K562 (cell line): Measurements from ENCODE around the gene ACOX1. TPM values are rescaled to one million over a fixed set of nuclear protein-coding genes. Genes with fewer than 3 reads are reported as not detected.

ENCODE experiments used
- ATAC-seq: fragments of 200-7000 bp; cut with Tn5 transposase; 3 replicates; pipeline ENCODE4 v1.9.1; 2020; ENCODE audit warnings: moderate library complexity
- BruUV-seq: library from RNA; stranded (reverse); fragments of 400-500 nt; replicated peaks from 2 replicates; lab custom pipeline; 2021; lab: Mats Ljungman, UMichigan
- CTCF ChIA-PET: fragments of 300-600 bp; formaldehyde crosslinking; extraction: SDS; loops from one replicate; lab custom pipeline; 2021; ENCODE audit warnings: low intra/inter-chr PET ratio; lab: Yijun Ruan, JAX
- POLR2A ChIA-PET: fragments of 300-600, 350-650 bp; sonication (Branson Sonifier 250); formaldehyde crosslinking; extraction: SDS; loops from one replicate; lab custom pipeline; 2021; ENCODE audit warnings: antibody characterized with exemption, inconsistent platforms; lab: Yijun Ruan, JAX
- DNase-seq, 4 experiments: peaks; one replicate each; pipeline versions ENCODE4 v3.0.0 to v3.0.0-alpha.2; 2011 to 2018; ENCODE audit warnings: low spot score in 3 of 4, mixed read lengths in 3 of 4; ENCODE audit errors: extremely low read depth in 1 of 4
- FAIRE-seq: peaks from 2 replicates; lab custom pipeline; 2011; peaks lifted over from hg19 to GRCh38; lab: Jason Lieb, UNC
- H2AFZ ChIP-seq: 2 replicates; pipeline ENCODE4 v1.6.0; 2011; ENCODE audit warnings: low read depth, low read length, control low read depth, inconsistent platforms
- H3K27ac ChIP-seq: fragments of 200-600 bp; 3 replicates; pipeline ENCODE4 v1.8.0; 2011; ENCODE audit warnings: low read depth, mild to moderate bottlenecking, control low read depth, inconsistent platforms, low read length, moderate library complexity, mixed read lengths; ENCODE audit errors: extremely low read depth
- H3K27me3 ChIP-seq, 2 experiments: fragments of 300-600 bp in 1 of 2; 2 replicates in 1 of 2; 3 replicates in 1 of 2; pipeline versions ENCODE4 v1.6.0 to v1.8.0; 2011; ENCODE audit warnings: inconsistent platforms in 2 of 2, low read length in 2 of 2, mild to moderate bottlenecking in 1 of 2, mixed read lengths in 1 of 2, moderate library complexity in 1 of 2; ENCODE audit not compliant: control insufficient read depth in 2 of 2, insufficient read depth in 2 of 2
- H3K36me3 ChIP-seq: fragments of 300-600 bp; 3 replicates; pipeline ENCODE4 v1.8.0; 2011; ENCODE audit warnings: mild to moderate bottlenecking, low read length, inconsistent platforms; ENCODE audit not compliant: control insufficient read depth, insufficient read depth
- H3K4me1 ChIP-seq, 2 experiments: fragments of 200-600 bp in 1 of 2; replicated peaks in 1 of 2; 2 replicates in 1 of 2; 3 replicates in 1 of 2; pipeline versions ENCODE4 v1.5.1 to v1.8.0; 2011; ENCODE audit warnings: inconsistent platforms in 2 of 2, low read length in 2 of 2, mild to moderate bottlenecking in 1 of 2, mixed read lengths in 1 of 2, moderate library complexity in 1 of 2; ENCODE audit not compliant: control insufficient read depth in 2 of 2, insufficient read depth in 2 of 2
- H3K4me2 ChIP-seq: 2 replicates; pipeline ENCODE4 v1.6.1; 2011; ENCODE audit warnings: low read length, control low read depth, inconsistent platforms, mixed read lengths; ENCODE audit not compliant: insufficient read depth
- H3K4me3 ChIP-seq: fragments of 200-600 bp; sonication (generic), shearing (Covaris generic); 2 replicates; pipeline ENCODE4 v1.5.1; 2016; ENCODE audit warnings: control low read depth, inconsistent platforms
- H3K79me2 ChIP-seq: fragments of 200-600 bp; 3 replicates; pipeline ENCODE4 v1.8.0; 2011; ENCODE audit warnings: low read length, inconsistent platforms; ENCODE audit not compliant: control insufficient read depth, insufficient read depth
- H3K9ac ChIP-seq, 2 experiments: 2 replicates each; pipeline versions ENCODE4 v1.6.0 to v1.6.1; 2011; ENCODE audit warnings: low read depth in 2 of 2, low read length in 2 of 2, control low read depth in 1 of 2, inconsistent platforms in 1 of 2, mild to moderate bottlenecking in 1 of 2, mixed read lengths in 1 of 2; ENCODE audit not compliant: insufficient read depth in 1 of 2
- H3K9me1 ChIP-seq: one replicate; pipeline ENCODE4 v1.6.0; 2011; ENCODE audit warnings: inconsistent platforms, mild to moderate bottlenecking, low read length, moderate library complexity; ENCODE audit not compliant: control insufficient read depth, insufficient read depth
- H3K9me3 ChIP-seq: replicated peaks from 2 replicates; pipeline ENCODE4 v1.5.1; 2011; ENCODE audit warnings: low read depth, low read length, inconsistent platforms; ENCODE audit not compliant: control insufficient read depth, insufficient read depth
- H4K20me1 ChIP-seq: replicated peaks from 2 replicates; pipeline ENCODE4 v1.6.1; 2011; ENCODE audit warnings: low read length, inconsistent platforms, mixed read lengths; ENCODE audit not compliant: control insufficient read depth, insufficient read depth
- PCBP2 ChIP-seq: fragments of 200-400 bp; formaldehyde crosslinking; IDR thresholded peaks from 2 replicates; pipeline ENCODE4 v1.6.1; 2018; ENCODE audit warnings: low read length, low read depth, mild to moderate bottlenecking, moderate library complexity; ENCODE audit not compliant: poor library complexity, severe bottlenecking
- POLR2G ChIP-seq: fragments of 200-400 bp; formaldehyde crosslinking; IDR thresholded peaks from 2 replicates; pipeline ENCODE4 v1.6.1; 2017; ENCODE audit warnings: low read depth, mild to moderate bottlenecking, antibody characterized with exemption, low read length, moderate library complexity
- ZNF24 ChIP-seq: fragments of 450-650 bp; IDR thresholded peaks from 2 replicates; pipeline ENCODE4 v1.6.1; 2016
- ZNF398 ChIP-seq: fragments of 250-450 bp; sonication (Bioruptor Pico); IDR thresholded peaks from 2 replicates; pipeline ENCODE4 v1.8.0; 2021; ENCODE audit warnings: moderate library complexity, mild to moderate bottlenecking, inconsistent platforms
- WGBS: fragments of 100-300 bp; shearing (Covaris generic); methylation state at CpG from one replicate; pipeline ENCODE4 v1.1.6; 2016; ENCODE audit warnings: low coverage, mixed read lengths; ENCODE audit not compliant: insufficient coverage; ENCODE audit errors: missing lambda C conversion rate; 5-methylcytosine and 5-hydroxymethylcytosine counted together
- in situ Hi-C: fragments of 300-500 bp; cut with MboI; formaldehyde crosslinking; loops from 4 replicates; pipeline ENCODE4 v1.15.0; 2018; ENCODE audit warnings: inconsistent platforms, mixed read lengths
- intact Hi-C: fragments of 100-400 bp; cut with micrococcal nuclease; formaldehyde crosslinking; loops from 2 replicates; pipeline ENCODE4 v1.14.2; 2022
- polyA plus RNA-seq, 8 experiments: library from polyadenylated mRNA; depleted of rRNA in 4 of 8; stranded (reverse) in 5 of 8; unstranded in 3 of 8; fragments of >200 nt; fragmentation: Nextera tagmentation in 2 of 8; fragmentation: Illumina TruSeq in 1 of 8; extraction: Ambion mirVana in 2 of 8; extraction: Trizol in 1 of 8; gene quantifications; 2 replicates each; pipeline versions ENCODE4 v1.2.1 to v1.2.3, GENCODE V29; 2011 to 2014; ENCODE audit warnings: inconsistent platforms in 1 of 8, missing spikeins in 1 of 8
- total RNA-seq, 7 experiments: library from RNA; depleted of rRNA in 6 of 7; stranded (reverse); fragments of >200 nt in 6 of 7; fragmentation: Illumina TruSeq in 2 of 7; extraction: Trizol in 2 of 7; gene quantifications; 2 replicates each; pipeline versions ENCODE4 v1.2.1 to v1.2.3, GENCODE V29; 2011 to 2021; ENCODE audit warnings: low replicate concordance in 1 of 7
- TF ChIP-seq, protein P1 (sequence below): fragments of 450-650 bp; formaldehyde crosslinking; conservative IDR thresholded peaks from 2 replicates; pipeline ENCODE4 v1.4.0; 2022; ENCODE audit warnings: mild to moderate bottlenecking, missing genetic modification characterization

Gene ACOX1
- total and polyA plus RNA-seq, 9 of the 15 experiments (the other 6 are each of a cell fraction or from before 2014, with no cell fraction given), result 7.8 to 24.1 (median 14.5) TPM

DNA sequence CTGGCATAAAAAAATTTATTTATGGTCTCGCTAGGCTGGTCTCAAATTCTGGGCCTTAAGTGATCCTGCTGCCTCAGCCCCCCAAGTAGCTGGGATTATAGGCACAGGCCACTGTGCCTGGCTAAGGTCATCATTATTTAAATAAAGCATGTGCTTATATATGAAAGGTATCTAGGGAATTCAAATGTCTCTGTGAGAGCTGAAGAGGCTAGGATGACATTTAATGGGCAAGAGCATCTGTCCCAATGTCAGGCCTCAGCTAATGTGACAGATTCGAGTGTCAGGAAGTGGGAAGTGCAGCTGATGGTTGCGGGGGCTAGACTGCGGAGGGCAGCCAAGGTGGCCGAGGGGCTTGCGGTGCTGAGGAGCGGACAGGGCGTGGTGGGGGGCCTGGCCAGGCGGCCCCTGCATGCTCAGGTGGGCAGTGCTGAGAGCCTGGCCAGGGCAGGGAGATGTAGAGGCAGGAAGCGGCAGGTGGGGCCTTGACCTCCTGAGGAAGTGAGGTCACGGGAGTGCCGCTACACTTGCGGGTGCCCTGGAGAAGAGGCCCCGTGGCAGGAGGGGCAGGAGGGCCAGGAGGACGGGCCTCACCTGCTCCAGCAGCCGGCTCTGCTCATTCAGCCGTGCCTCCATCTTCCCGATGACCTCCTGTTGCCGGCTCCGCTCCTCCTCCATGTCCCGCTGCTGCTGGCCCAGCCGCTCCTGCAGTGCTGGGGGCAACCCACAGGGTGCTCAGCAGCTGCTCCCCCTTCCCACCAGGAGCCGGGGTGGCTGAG is 61.6 kb downstream of the ACOX1 start:
- Histone ChIP-seq H3K9me3 (no peaks in the 10 kb centered on the region), H3K79me2 (no peaks in the 10 kb centered on the region), H2AFZ (no peak overlapping the region), H4K20me1 (no peaks in the 10 kb centered on the region), H3K27me3 (no peaks in the 10 kb centered on the region), H3K4me3 (no peak overlapping the region), H3K4me2 (no peak overlapping the region), H3K9me1 (no peaks in the 10 kb centered on the region), H3K9ac (no peak overlapping the region), H3K4me1 (peaks cover 0 to 42% of the 10 kb centered on the region in 2 experiments; a peak in 2 of 5 replicates), H3K27ac (no peak overlapping the region), H3K36me3 (0 out of 3 replicates have a peak, but pooled peaks cover 3% of the 10 kb centered on the region)
- BruUV-seq, result no TSS peak
- no peak for DNase-seq
- in situ Hi-C loops, result no loop called here
- ChIA-PET POLR2A (interaction anchor here (1.1 to 1.4 kb wide), 3 partner anchors 10 to 152 kb away, joined by 3 to 5 read pairs (median 3); partner anchors contain the start of gene GALK1), CTCF (no interaction called here)
- TF ChIP-seq PCBP2 (no peak), POLR2G (0 out of 2 replicates have a peak, but pooled peaks have one; percentile 13), ZNF24 (no peak), ZNF398 (no peak)
- TF ChIP-seq, protein P1, sequence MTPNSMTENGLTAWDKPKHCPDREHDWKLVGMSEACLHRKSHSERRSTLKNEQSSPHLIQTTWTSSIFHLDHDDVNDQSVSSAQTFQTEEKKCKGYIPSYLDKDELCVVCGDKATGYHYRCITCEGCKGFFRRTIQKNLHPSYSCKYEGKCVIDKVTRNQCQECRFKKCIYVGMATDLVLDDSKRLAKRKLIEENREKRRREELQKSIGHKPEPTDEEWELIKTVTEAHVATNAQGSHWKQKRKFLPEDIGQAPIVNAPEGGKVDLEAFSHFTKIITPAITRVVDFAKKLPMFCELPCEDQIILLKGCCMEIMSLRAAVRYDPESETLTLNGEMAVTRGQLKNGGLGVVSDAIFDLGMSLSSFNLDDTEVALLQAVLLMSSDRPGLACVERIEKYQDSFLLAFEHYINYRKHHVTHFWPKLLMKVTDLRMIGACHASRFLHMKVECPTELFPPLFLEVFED, result no peak
- intact Hi-C loops, result no loop called here
- FAIRE-seq, result no peak
- WGBS, result 76% methylated on average over 17 of the region's 23 CpGs
- ATAC-seq, result no peak
